HepG2 (cell line): Measurements from ENCODE around the gene RB1. TPM values are rescaled to one million over a fixed set of nuclear protein-coding genes. Genes with fewer than 3 reads are reported as not detected.

Experiments used
- ATRX ChIP-seq: sonication (generic); formaldehyde crosslinking; IDR thresholded peaks from 2 replicates; pipeline ENCODE4 v1.4.0; 2020; ENCODE audit warnings: missing genetic modification reagents, borderline replicate concordance
- GABPB1 ChIP-seq: IDR thresholded peaks from 2 replicates; pipeline ENCODE4 v1.6.1; 2016; ENCODE audit warnings: mild to moderate bottlenecking, missing genetic modification reagents, moderate library complexity, missing compliant biosample characterization
- ISX ChIP-seq: sonication (generic); formaldehyde crosslinking; conservative IDR thresholded peaks from 2 replicates; pipeline ENCODE4 v1.5.0; 2020; ENCODE audit warnings: missing genetic modification reagents
- JUN ChIP-seq: sonication (generic); formaldehyde crosslinking; IDR thresholded peaks from 2 replicates; pipeline ENCODE4 v1.4.0; 2020; ENCODE audit warnings: mild to moderate bottlenecking, missing genetic modification reagents
- KDM4B ChIP-seq: sonication (generic); formaldehyde crosslinking; IDR thresholded peaks from 2 replicates; pipeline ENCODE4 v1.4.0; 2020; ENCODE audit warnings: missing genetic modification reagents
- KLF9 ChIP-seq: IDR thresholded peaks from 2 replicates; pipeline ENCODE4 v1.6.1; 2016; ENCODE audit warnings: low read depth
- PCBP1 ChIP-seq: fragments of 200-400 bp; formaldehyde crosslinking; IDR thresholded peaks from 2 replicates; pipeline ENCODE4 v1.6.1; 2017; ENCODE audit warnings: mild to moderate bottlenecking, low read depth, low read length, borderline replicate concordance
- SRSF1 ChIP-seq: fragments of 200-400 bp; formaldehyde crosslinking; optimal IDR thresholded peaks from 2 replicates; pipeline ENCODE3; 2017; ENCODE audit warnings: mild to moderate bottlenecking, low read depth, low read length, moderate library complexity
- ZMAT3 ChIP-seq: sonication (generic); formaldehyde crosslinking; conservative IDR thresholded peaks from 2 replicates; pipeline ENCODE4 v1.7.0; 2021; ENCODE audit warnings: missing genetic modification reagents
- ZNF382 ChIP-seq: sonication (generic); formaldehyde crosslinking; IDR thresholded peaks from 2 replicates; pipeline ENCODE4 v1.5.0; 2020; ENCODE audit warnings: missing genetic modification reagents, mild to moderate bottlenecking, borderline replicate concordance
- ZNF451 ChIP-seq: sonication (generic); formaldehyde crosslinking; IDR thresholded peaks from 2 replicates; pipeline ENCODE4 v1.5.0; 2020; ENCODE audit warnings: mild to moderate bottlenecking, missing genetic modification reagents
- ZNF557 ChIP-seq: sonication (generic); formaldehyde crosslinking; IDR thresholded peaks from 2 replicates; pipeline ENCODE4 v1.4.0; 2020; ENCODE audit warnings: missing genetic modification reagents
- polyA plus RNA-seq, 8 experiments: library from polyadenylated mRNA; depleted of rRNA in 3 of 8; stranded (reverse) in 7 of 8; unstranded in 1 of 8; fragments of >200 nt; fragmentation: Illumina TruSeq in 4 of 8; extraction: Trizol in 4 of 8; gene quantifications; 2 replicates each; pipeline versions ENCODE4 v1.2.1 to v1.2.3, GENCODE V29; 2011 to 2016; ENCODE audit warnings: low read depth in 4 of 8, missing spikeins in 1 of 8, mixed read lengths in 1 of 8; ENCODE audit not compliant: insufficient read depth in 1 of 8
- total RNA-seq, 5 experiments: library from RNA; depleted of rRNA; stranded (reverse); fragments of >200 nt; fragmentation: Illumina TruSeq; extraction: Trizol; gene quantifications; 2 replicates each; pipeline ENCODE4 v1.2.3, GENCODE V29; 2016; ENCODE audit warnings: low read depth in 1 of 5
- TF ChIP-seq, protein P1 (sequence below): sonication (generic); formaldehyde crosslinking; IDR thresholded peaks from 2 replicates; pipeline ENCODE4 v1.4.0; 2020; ENCODE audit warnings: missing genetic modification reagents, mild to moderate bottlenecking, borderline replicate concordance
- TF ChIP-seq, protein P2 (sequence below): sonication (generic); formaldehyde crosslinking; IDR thresholded peaks from 2 replicates; pipeline ENCODE4 v1.8.1; 2023; ENCODE audit warnings: mild to moderate bottlenecking, moderate library complexity, missing genetic modification reagents
- TF ChIP-seq, protein P3 (sequence below): IDR thresholded peaks from 2 replicates; pipeline ENCODE4 v1.6.1; 2016
- TF ChIP-seq, protein P4 (sequence below): sonication (generic); formaldehyde crosslinking; conservative IDR thresholded peaks from 2 replicates; pipeline ENCODE4 v1.4.0; 2020; ENCODE audit warnings: missing genetic modification reagents
- TF ChIP-seq, protein P5 (sequence below): sonication (generic); formaldehyde crosslinking; IDR thresholded peaks from 2 replicates; pipeline ENCODE4 v1.5.0; 2020; ENCODE audit warnings: mild to moderate bottlenecking, missing genetic modification reagents, borderline replicate concordance

The RB1 gene
- total and polyA plus RNA-seq, 2 of the 13 experiments (the other 11 are each of a cell fraction or from before 2014, with no cell fraction given) = 15.6 to 23.7 TPM

DNA sequence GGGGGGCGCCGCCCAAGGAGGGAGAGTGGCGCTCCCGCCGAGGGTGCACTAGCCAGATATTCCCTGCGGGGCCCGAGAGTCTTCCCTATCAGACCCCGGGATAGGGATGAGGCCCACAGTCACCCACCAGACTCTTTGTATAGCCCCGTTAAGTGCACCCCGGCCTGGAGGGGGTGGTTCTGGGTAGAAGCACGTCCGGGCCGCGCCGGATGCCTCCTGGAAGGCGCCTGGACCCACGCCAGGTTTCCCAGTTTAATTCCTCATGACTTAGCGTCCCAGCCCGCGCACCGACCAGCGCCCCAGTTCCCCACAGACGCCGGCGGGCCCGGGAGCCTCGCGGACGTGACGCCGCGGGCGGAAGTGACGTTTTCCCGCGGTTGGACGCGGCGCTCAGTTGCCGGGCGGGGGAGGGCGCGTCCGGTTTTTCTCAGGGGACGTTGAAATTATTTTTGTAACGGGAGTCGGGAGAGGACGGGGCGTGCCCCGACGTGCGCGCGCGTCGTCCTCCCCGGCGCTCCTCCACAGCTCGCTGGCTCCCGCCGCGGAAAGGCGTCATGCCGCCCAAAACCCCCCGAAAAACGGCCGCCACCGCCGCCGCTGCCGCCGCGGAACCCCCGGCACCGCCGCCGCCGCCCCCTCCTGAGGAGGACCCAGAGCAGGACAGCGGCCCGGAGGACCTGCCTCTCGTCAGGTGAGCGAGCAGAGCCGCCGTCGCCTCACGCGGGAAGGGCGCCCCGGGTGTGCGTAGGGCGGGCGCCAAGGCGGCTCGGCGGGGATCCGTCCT, at the start of gene RB1 (continued):
- TF ChIP-seq, protein P1, sequence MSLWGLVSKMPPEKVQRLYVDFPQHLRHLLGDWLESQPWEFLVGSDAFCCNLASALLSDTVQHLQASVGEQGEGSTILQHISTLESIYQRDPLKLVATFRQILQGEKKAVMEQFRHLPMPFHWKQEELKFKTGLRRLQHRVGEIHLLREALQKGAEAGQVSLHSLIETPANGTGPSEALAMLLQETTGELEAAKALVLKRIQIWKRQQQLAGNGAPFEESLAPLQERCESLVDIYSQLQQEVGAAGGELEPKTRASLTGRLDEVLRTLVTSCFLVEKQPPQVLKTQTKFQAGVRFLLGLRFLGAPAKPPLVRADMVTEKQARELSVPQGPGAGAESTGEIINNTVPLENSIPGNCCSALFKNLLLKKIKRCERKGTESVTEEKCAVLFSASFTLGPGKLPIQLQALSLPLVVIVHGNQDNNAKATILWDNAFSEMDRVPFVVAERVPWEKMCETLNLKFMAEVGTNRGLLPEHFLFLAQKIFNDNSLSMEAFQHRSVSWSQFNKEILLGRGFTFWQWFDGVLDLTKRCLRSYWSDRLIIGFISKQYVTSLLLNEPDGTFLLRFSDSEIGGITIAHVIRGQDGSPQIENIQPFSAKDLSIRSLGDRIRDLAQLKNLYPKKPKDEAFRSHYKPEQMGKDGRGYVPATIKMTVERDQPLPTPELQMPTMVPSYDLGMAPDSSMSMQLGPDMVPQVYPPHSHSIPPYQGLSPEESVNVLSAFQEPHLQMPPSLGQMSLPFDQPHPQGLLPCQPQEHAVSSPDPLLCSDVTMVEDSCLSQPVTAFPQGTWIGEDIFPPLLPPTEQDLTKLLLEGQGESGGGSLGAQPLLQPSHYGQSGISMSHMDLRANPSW = 0 out of 2 replicates have a peak, but pooled peaks have one; percentile 38
- TF ChIP-seq PCBP1 (0 out of 2 replicates have a peak, but pooled peaks have one; percentile 21), KDM4B (CRISPR knock-in tag) (peak; percentile 39; the same call in 1 of the 2 replicates), ISX (CRISPR knock-in tag) (no peak), ZNF557 (CRISPR knock-in tag) (no peak), KLF9 (CRISPR knock-in tag) (no peak), ZMAT3 (CRISPR knock-in tag) (peak; percentile 82; the same call in 1 of the 2 replicates), ZNF382 (CRISPR knock-in tag) (no peak), JUN (no peak), ZNF451 (CRISPR knock-in tag) (0 out of 2 replicates have a peak, but pooled peaks have one; percentile 38), ATRX (CRISPR knock-in tag) (no peak), GABPB1 (CRISPR knock-in tag) (peak; percentile 98), SRSF1 (peak; percentile 18)
- TF ChIP-seq, protein P2, sequence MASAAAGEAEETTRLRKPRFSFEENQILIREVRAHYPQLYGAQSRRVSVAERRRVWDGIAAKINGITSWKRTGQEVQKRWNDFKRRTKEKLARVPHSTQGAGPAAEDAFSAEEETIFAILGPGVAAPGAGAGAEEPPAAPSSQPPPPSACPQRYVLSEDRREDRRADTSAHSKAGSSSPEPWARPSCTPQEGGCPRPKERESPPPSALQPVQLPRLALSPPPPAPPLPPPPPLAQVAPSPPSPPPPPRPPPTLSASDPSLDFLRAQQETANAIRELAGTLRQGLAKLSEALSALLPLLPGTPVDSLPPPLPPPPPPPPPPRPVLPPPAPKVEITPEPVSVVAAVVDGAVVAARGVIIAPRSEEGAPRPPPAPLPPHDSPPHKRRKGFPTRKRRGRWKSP = peak; percentile 46; the same call in 1 of the 2 replicates
- TF ChIP-seq, protein P3, sequence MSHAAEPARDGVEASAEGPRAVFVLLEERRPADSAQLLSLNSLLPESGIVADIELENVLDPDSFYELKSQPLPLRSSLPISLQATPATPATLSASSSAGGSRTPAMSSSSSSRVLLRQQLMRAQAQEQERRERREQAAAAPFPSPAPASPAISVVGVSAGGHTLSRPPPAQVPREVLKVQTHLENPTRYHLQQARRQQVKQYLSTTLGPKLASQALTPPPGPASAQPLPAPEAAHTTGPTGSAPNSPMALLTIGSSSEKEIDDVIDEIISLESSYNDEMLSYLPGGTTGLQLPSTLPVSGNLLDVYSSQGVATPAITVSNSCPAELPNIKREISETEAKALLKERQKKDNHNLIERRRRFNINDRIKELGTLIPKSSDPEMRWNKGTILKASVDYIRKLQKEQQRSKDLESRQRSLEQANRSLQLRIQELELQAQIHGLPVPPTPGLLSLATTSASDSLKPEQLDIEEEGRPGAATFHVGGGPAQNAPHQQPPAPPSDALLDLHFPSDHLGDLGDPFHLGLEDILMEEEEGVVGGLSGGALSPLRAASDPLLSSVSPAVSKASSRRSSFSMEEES (CRISPR knock-in tag) = no peak
- TF ChIP-seq, protein P4, sequence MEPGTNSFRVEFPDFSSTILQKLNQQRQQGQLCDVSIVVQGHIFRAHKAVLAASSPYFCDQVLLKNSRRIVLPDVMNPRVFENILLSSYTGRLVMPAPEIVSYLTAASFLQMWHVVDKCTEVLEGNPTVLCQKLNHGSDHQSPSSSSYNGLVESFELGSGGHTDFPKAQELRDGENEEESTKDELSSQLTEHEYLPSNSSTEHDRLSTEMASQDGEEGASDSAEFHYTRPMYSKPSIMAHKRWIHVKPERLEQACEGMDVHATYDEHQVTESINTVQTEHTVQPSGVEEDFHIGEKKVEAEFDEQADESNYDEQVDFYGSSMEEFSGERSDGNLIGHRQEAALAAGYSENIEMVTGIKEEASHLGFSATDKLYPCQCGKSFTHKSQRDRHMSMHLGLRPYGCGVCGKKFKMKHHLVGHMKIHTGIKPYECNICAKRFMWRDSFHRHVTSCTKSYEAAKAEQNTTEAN = 0 out of 2 replicates have a peak, but pooled peaks have one; percentile 15
- TF ChIP-seq, protein P5, sequence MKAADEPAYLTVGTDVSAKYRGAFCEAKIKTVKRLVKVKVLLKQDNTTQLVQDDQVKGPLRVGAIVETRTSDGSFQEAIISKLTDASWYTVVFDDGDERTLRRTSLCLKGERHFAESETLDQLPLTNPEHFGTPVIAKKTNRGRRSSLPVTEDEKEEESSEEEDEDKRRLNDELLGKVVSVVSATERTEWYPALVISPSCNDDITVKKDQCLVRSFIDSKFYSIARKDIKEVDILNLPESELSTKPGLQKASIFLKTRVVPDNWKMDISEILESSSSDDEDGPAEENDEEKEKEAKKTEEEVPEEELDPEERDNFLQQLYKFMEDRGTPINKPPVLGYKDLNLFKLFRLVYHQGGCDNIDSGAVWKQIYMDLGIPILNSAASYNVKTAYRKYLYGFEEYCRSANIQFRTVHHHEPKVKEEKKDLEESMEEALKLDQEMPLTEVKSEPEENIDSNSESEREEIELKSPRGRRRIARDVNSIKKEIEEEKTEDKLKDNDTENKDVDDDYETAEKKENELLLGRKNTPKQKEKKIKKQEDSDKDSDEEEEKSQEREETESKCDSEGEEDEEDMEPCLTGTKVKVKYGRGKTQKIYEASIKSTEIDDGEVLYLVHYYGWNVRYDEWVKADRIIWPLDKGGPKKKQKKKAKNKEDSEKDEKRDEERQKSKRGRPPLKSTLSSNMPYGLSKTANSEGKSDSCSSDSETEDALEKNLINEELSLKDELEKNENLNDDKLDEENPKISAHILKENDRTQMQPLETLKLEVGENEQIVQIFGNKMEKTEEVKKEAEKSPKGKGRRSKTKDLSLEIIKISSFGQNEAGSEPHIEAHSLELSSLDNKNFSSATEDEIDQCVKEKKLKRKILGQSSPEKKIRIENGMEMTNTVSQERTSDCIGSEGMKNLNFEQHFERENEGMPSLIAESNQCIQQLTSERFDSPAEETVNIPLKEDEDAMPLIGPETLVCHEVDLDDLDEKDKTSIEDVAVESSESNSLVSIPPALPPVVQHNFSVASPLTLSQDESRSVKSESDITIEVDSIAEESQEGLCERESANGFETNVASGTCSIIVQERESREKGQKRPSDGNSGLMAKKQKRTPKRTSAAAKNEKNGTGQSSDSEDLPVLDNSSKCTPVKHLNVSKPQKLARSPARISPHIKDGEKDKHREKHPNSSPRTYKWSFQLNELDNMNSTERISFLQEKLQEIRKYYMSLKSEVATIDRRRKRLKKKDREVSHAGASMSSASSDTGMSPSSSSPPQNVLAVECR (CRISPR knock-in tag) = peak; percentile 88; the same call in 1 of the 2 replicates
